NT2/D1 (cell line): Measurements from ENCODE around the gene SRSF12.

ENCODE experiments used
- SUZ12 ChIP-seq: IDR thresholded peaks from 2 replicates; pipeline ENCODE4 v1.6.1; 2011; ENCODE audit not compliant: insufficient read length, insufficient read depth; ENCODE audit errors: extremely low read depth
- YY1 ChIP-seq: IDR thresholded peaks from 2 replicates; pipeline ENCODE4 v1.6.1; 2011; ENCODE audit not compliant: insufficient read length, insufficient read depth
- ZNF274 ChIP-seq: IDR thresholded peaks from 2 replicates; pipeline ENCODE4 v1.6.1; 2011; ENCODE audit warnings: mild to moderate bottlenecking, low read depth, low read length

- no peak for TF ChIP-seq ZNF274
- no peak for TF ChIP-seq SUZ12
- TF ChIP-seq YY1 = no peak
These were observed 13.7 kb upstream of the SRSF12 start for GRCh38 chr6:89131599-89131998.
